K562 (cell line): ENCODE measurements around the gene METTL15. TPM values are rescaled to one million over a fixed set of nuclear protein-coding genes. Genes with fewer than 3 reads are reported as not detected.
A peak's percentile ranks its signal among the peaks of the same experiment; 100 is the strongest.

Source experiments
- ATAC-seq: fragments of 200-7000 bp; cut with Tn5 transposase; 3 replicates; pipeline ENCODE4 v1.9.1; 2020; ENCODE audit warnings: moderate library complexity
- BruUV-seq: library from RNA; stranded (reverse); fragments of 400-500 nt; replicated peaks from 2 replicates; lab custom pipeline; 2021; lab: Mats Ljungman, UMichigan
- CTCF ChIA-PET: fragments of 300-600 bp; formaldehyde crosslinking; extraction: SDS; loops from one replicate; lab custom pipeline; 2021; ENCODE audit warnings: low intra/inter-chr PET ratio; lab: Yijun Ruan, JAX
- POLR2A ChIA-PET: fragments of 300-600, 350-650 bp; sonication (Branson Sonifier 250); formaldehyde crosslinking; extraction: SDS; loops from one replicate; lab custom pipeline; 2021; ENCODE audit warnings: antibody characterized with exemption, inconsistent platforms; lab: Yijun Ruan, JAX
- DNase-seq, 4 experiments: peaks; one replicate each; pipeline versions ENCODE4 v3.0.0 to v3.0.0-alpha.2; 2011 to 2018; ENCODE audit warnings: low spot score in 3 of 4, mixed read lengths in 3 of 4; ENCODE audit errors: extremely low read depth in 1 of 4
- FAIRE-seq: peaks from 2 replicates; lab custom pipeline; 2011; peaks lifted over from hg19 to GRCh38; lab: Jason Lieb, UNC
- H2AFZ ChIP-seq: 2 replicates; pipeline ENCODE4 v1.6.0; 2011; ENCODE audit warnings: low read depth, low read length, control low read depth, inconsistent platforms
- H3K27ac ChIP-seq: fragments of 200-600 bp; 3 replicates; pipeline ENCODE4 v1.8.0; 2011; ENCODE audit warnings: low read depth, mild to moderate bottlenecking, control low read depth, inconsistent platforms, low read length, moderate library complexity, mixed read lengths; ENCODE audit errors: extremely low read depth
- H3K27me3 ChIP-seq, 2 experiments: fragments of 300-600 bp in 1 of 2; 2 replicates in 1 of 2; 3 replicates in 1 of 2; pipeline versions ENCODE4 v1.6.0 to v1.8.0; 2011; ENCODE audit warnings: inconsistent platforms in 2 of 2, low read length in 2 of 2, mild to moderate bottlenecking in 1 of 2, mixed read lengths in 1 of 2, moderate library complexity in 1 of 2; ENCODE audit not compliant: control insufficient read depth in 2 of 2, insufficient read depth in 2 of 2
- H3K36me3 ChIP-seq: fragments of 300-600 bp; 3 replicates; pipeline ENCODE4 v1.8.0; 2011; ENCODE audit warnings: mild to moderate bottlenecking, low read length, inconsistent platforms; ENCODE audit not compliant: control insufficient read depth, insufficient read depth
- H3K4me1 ChIP-seq, 2 experiments: fragments of 200-600 bp in 1 of 2; replicated peaks in 1 of 2; 2 replicates in 1 of 2; 3 replicates in 1 of 2; pipeline versions ENCODE4 v1.5.1 to v1.8.0; 2011; ENCODE audit warnings: inconsistent platforms in 2 of 2, low read length in 2 of 2, mild to moderate bottlenecking in 1 of 2, mixed read lengths in 1 of 2, moderate library complexity in 1 of 2; ENCODE audit not compliant: control insufficient read depth in 2 of 2, insufficient read depth in 2 of 2
- H3K4me2 ChIP-seq: 2 replicates; pipeline ENCODE4 v1.6.1; 2011; ENCODE audit warnings: low read length, control low read depth, inconsistent platforms, mixed read lengths; ENCODE audit not compliant: insufficient read depth
- H3K4me3 ChIP-seq: fragments of 200-600 bp; sonication (generic), shearing (Covaris generic); 2 replicates; pipeline ENCODE4 v1.5.1; 2016; ENCODE audit warnings: control low read depth, inconsistent platforms
- H3K79me2 ChIP-seq: fragments of 200-600 bp; 3 replicates; pipeline ENCODE4 v1.8.0; 2011; ENCODE audit warnings: low read length, inconsistent platforms; ENCODE audit not compliant: control insufficient read depth, insufficient read depth
- H3K9ac ChIP-seq, 2 experiments: 2 replicates each; pipeline versions ENCODE4 v1.6.0 to v1.6.1; 2011; ENCODE audit warnings: low read depth in 2 of 2, low read length in 2 of 2, control low read depth in 1 of 2, inconsistent platforms in 1 of 2, mild to moderate bottlenecking in 1 of 2, mixed read lengths in 1 of 2; ENCODE audit not compliant: insufficient read depth in 1 of 2
- H3K9me1 ChIP-seq: one replicate; pipeline ENCODE4 v1.6.0; 2011; ENCODE audit warnings: inconsistent platforms, mild to moderate bottlenecking, low read length, moderate library complexity; ENCODE audit not compliant: control insufficient read depth, insufficient read depth
- H3K9me3 ChIP-seq: replicated peaks from 2 replicates; pipeline ENCODE4 v1.5.1; 2011; ENCODE audit warnings: low read depth, low read length, inconsistent platforms; ENCODE audit not compliant: control insufficient read depth, insufficient read depth
- H4K20me1 ChIP-seq: replicated peaks from 2 replicates; pipeline ENCODE4 v1.6.1; 2011; ENCODE audit warnings: low read length, inconsistent platforms, mixed read lengths; ENCODE audit not compliant: control insufficient read depth, insufficient read depth
- ARID2 ChIP-seq: fragments of 450-650 bp; IDR thresholded peaks from 2 replicates; pipeline ENCODE4 v1.6.1; 2017; ENCODE audit warnings: antibody characterized with exemption, mild to moderate bottlenecking
- ATF3 ChIP-seq, 2 experiments: fragments of 450-650 bp in 1 of 2; sonication (generic) in 1 of 2; formaldehyde crosslinking in 1 of 2; IDR thresholded peaks in 1 of 2; conservative IDR thresholded peaks in 1 of 2; 2 replicates each; pipeline versions ENCODE4 v1.6.1 to v1.8.1; 2016 to 2023; ENCODE audit warnings: mild to moderate bottlenecking in 2 of 2, moderate library complexity in 2 of 2, inconsistent platforms in 1 of 2, missing genetic modification reagents in 1 of 2
- CBX1 ChIP-seq: sonication (generic); IDR thresholded peaks from 2 replicates; pipeline ENCODE4 v1.6.1; 2016; ENCODE audit warnings: antibody characterized with exemption, low read depth, mild to moderate bottlenecking
- CLOCK ChIP-seq: fragments of 250-450 bp; sonication (Bioruptor Pico); IDR thresholded peaks from 2 replicates; pipeline ENCODE4 v1.4.0; 2020; ENCODE audit warnings: mild to moderate bottlenecking, moderate library complexity, borderline replicate concordance
- CXXC5 ChIP-seq: fragments of 250-450 bp; sonication (Bioruptor Pico); IDR thresholded peaks from 2 replicates; pipeline ENCODE4 v1.8.0; 2022; ENCODE audit warnings: inconsistent platforms, mild to moderate bottlenecking, moderate library complexity
- HMG20B ChIP-seq: fragments of 250-450 bp; sonication (Bioruptor Pico); IDR thresholded peaks from 2 replicates; pipeline ENCODE4 v1.5.0; 2021; ENCODE audit warnings: mild to moderate bottlenecking
- KDM5B ChIP-seq: fragments of 200-600 bp; sonication (generic); IDR thresholded peaks from 2 replicates; pipeline ENCODE4 v1.6.1; 2012; ENCODE audit warnings: low read depth, mild to moderate bottlenecking, moderate library complexity, low read length, control low read depth, inconsistent platforms; ENCODE audit not compliant: insufficient replicate concordance
- KHSRP ChIP-seq: fragments of 450-650 bp; IDR thresholded peaks from 2 replicates; pipeline ENCODE4 v1.6.1; 2017
- NFYB ChIP-seq: IDR thresholded peaks from 2 replicates; pipeline ENCODE4 v1.6.1; 2011; ENCODE audit warnings: mild to moderate bottlenecking, moderate library complexity; ENCODE audit not compliant: insufficient read length; ENCODE audit errors: extremely low read depth
- RBM15 ChIP-seq: fragments of 200-400 bp; formaldehyde crosslinking; IDR thresholded peaks from 2 replicates; pipeline ENCODE4 v1.6.1; 2018; ENCODE audit warnings: mild to moderate bottlenecking, low read length, moderate library complexity; ENCODE audit not compliant: insufficient read depth
- SMAD1 ChIP-seq: fragments of 150-350 bp; IDR thresholded peaks from 2 replicates; pipeline ENCODE4 v1.6.1; 2014; ENCODE audit warnings: low read length, low read depth; ENCODE audit not compliant: partially characterized antibody
- TRIM24 ChIP-seq, 2 experiments: fragments of 450-650 bp; IDR thresholded peaks; 2 replicates each; pipeline ENCODE4 v1.6.1; 2016
- ZNF224 ChIP-seq: sonication (generic); formaldehyde crosslinking; IDR thresholded peaks from 2 replicates; pipeline ENCODE4 v1.8.0; 2022; ENCODE audit warnings: mild to moderate bottlenecking, missing genetic modification reagents
- ZNF583 ChIP-seq: fragments of 250-450 bp; sonication (Bioruptor Pico); IDR thresholded peaks from 2 replicates; pipeline ENCODE4 v1.4.0; 2020
- ZNF77 ChIP-seq: fragments of 250-450 bp; sonication (Bioruptor Pico); IDR thresholded peaks from 2 replicates; pipeline ENCODE4 v1.5.0; 2020
- WGBS: fragments of 100-300 bp; shearing (Covaris generic); methylation state at CpG from one replicate; pipeline ENCODE4 v1.1.6; 2016; ENCODE audit warnings: low coverage, mixed read lengths; ENCODE audit not compliant: insufficient coverage; ENCODE audit errors: missing lambda C conversion rate; 5-methylcytosine and 5-hydroxymethylcytosine counted together
- in situ Hi-C: fragments of 300-500 bp; cut with MboI; formaldehyde crosslinking; loops from 4 replicates; pipeline ENCODE4 v1.15.0; 2018; ENCODE audit warnings: inconsistent platforms, mixed read lengths
- intact Hi-C: fragments of 100-400 bp; cut with micrococcal nuclease; formaldehyde crosslinking; loops from 2 replicates; pipeline ENCODE4 v1.14.2; 2022
- polyA plus RNA-seq, 8 experiments: library from polyadenylated mRNA; depleted of rRNA in 4 of 8; stranded (reverse) in 5 of 8; unstranded in 3 of 8; fragments of >200 nt; fragmentation: Nextera tagmentation in 2 of 8; fragmentation: Illumina TruSeq in 1 of 8; extraction: Ambion mirVana in 2 of 8; extraction: Trizol in 1 of 8; gene quantifications; 2 replicates each; pipeline versions ENCODE4 v1.2.1 to v1.2.3, GENCODE V29; 2011 to 2014; ENCODE audit warnings: inconsistent platforms in 1 of 8, missing spikeins in 1 of 8
- total RNA-seq, 7 experiments: library from RNA; depleted of rRNA in 6 of 7; stranded (reverse); fragments of >200 nt in 6 of 7; fragmentation: Illumina TruSeq in 2 of 7; extraction: Trizol in 2 of 7; gene quantifications; 2 replicates each; pipeline versions ENCODE4 v1.2.1 to v1.2.3, GENCODE V29; 2011 to 2021; ENCODE audit warnings: low replicate concordance in 1 of 7

METTL15 gene
- total and polyA plus RNA-seq, 9 of the 15 experiments (the other 6 are each of a cell fraction or from before 2014, with no cell fraction given): 10.7 to 21.7 (median 15.9) TPM

- TF ChIP-seq ATF3 (IDR thresholded peaks at IDR 0.05) (peak; percentile 80), ATF3 (CRISPR knock-in tag; conservative IDR thresholded peaks at IDR 0.05) (no peak)
- TF ChIP-seq, all 486 proteins: peak for 2
Observed at GRCh38 chr11:28108958-28109357, 770 bp downstream of the METTL15 start (continued).

GRCh38 chr11:28110108-28110820, 2.1 kb downstream of the METTL15 start:
- H3K4me3 ChIP-seq: peak overlapping the region; percentile 78
- POLR2A ChIA-PET: interaction anchor here (0.6 to 1.8 kb wide), 3 partner anchors 9 to 137 kb away, joined by 3 to 4 read pairs (median 3); no protein-coding TSS in a partner anchor
- no peaks in the 10 kb centered on the region for H3K9me1 ChIP-seq
- intact Hi-C loops (loop anchor here (2.0 kb wide), 1 partner anchor 31 kb away; no protein-coding TSS in a partner anchor), in situ Hi-C loops (no loop called here)
- WGBS: 1% methylated on average over 30 of the region's 31 CpGs
- no peaks in the 10 kb centered on the region for H3K27me3 ChIP-seq
- H4K20me1 ChIP-seq: no peaks in the 10 kb centered on the region
- CTCF ChIA-PET: no interaction called here
- peak overlapping the region; percentile 88 for H3K27ac ChIP-seq
- peaks cover 87% of the 10 kb centered on the region for H3K79me2 ChIP-seq
- TSS peak; percentile 33 for BruUV-seq
- DNase-seq (peak; percentile 32 to 91 (median 53)), ATAC-seq (peak; percentile 74), FAIRE-seq (peak; percentile 26)
- no peaks in the 10 kb centered on the region; a peak in 2 of 5 replicates for H3K4me1 ChIP-seq
- peak overlapping the region; percentile 87 for H2AFZ ChIP-seq
- no peaks in the 10 kb centered on the region for H3K9me3 ChIP-seq
- H3K4me2 ChIP-seq: peak overlapping the region; percentile 81
- H3K9ac ChIP-seq: peak overlapping the region; percentile 90 to 93
- H3K36me3 ChIP-seq: peaks cover 23% of the 10 kb centered on the region
- TF ChIP-seq NFYB: no peak
- no peak for TF ChIP-seq ZNF583 (CRISPR knock-in tag)
- TF ChIP-seq ZNF224 (CRISPR knock-in tag): no peak
- TF ChIP-seq KDM5B: peak; percentile 88
- no peak for TF ChIP-seq HMG20B
- no peak for TF ChIP-seq CLOCK
- TF ChIP-seq TRIM24 (IDR thresholded peaks at IDR 0.05): peak in 1 of 2 experiments; percentile 98; a peak in 2 of 4 replicates
- TF ChIP-seq CXXC5 (CRISPR knock-in tag): peak; percentile 80
- no peak for TF ChIP-seq ZNF77 (CRISPR knock-in tag)
- no peak for TF ChIP-seq ARID2
- TF ChIP-seq SMAD1: no peak
- TF ChIP-seq KHSRP: no peak
- peak; percentile 96 for TF ChIP-seq CBX1
- no peak for TF ChIP-seq RBM15
